H1 (cell line): ENCODE results near the gene ARHGAP11B.
"Not testable (repeated sequence)": the region's sequence is repeated elsewhere in the genome, so short reads cannot be mapped to it uniquely, and the experiment has no call there.

Source experiments
- CTCF ChIA-PET: fragments of 300-600 bp; sonication (Branson Sonifier 250); formaldehyde crosslinking; loops from one replicate; lab custom pipeline; 2021; ENCODE audit not compliant: partially characterized antibody; lab: Charles Lee
- POLR2A ChIA-PET: fragments of 300-600 bp; sonication (Branson Sonifier 250); formaldehyde crosslinking; loops from one replicate; lab custom pipeline; 2021; ENCODE audit warnings: inconsistent platforms; ENCODE audit not compliant: partially characterized antibody; lab: Charles Lee
- DNase-seq, 2 experiments: peaks; one replicate each; pipeline versions ENCODE4 v3.0.0 to v3.0.0-alpha.2; 2010 to 2022; ENCODE audit warnings: low spot score in 2 of 2, low read depth in 1 of 2, mixed read lengths in 1 of 2
- FAIRE-seq: peaks from 2 replicates; lab custom pipeline; 2011; peaks lifted over from hg19 to GRCh38; lab: Jason Lieb, UNC
- H2AFZ ChIP-seq: 2 replicates; pipeline ENCODE4 v1.8.1; 2012; ENCODE audit warnings: low read length, inconsistent platforms
- H2AK5ac ChIP-seq: 2 replicates; pipeline ENCODE4 v1.6.1; 2013; ENCODE audit warnings: low read depth, low read length
- H2BK120ac ChIP-seq: replicated peaks from 2 replicates; pipeline ENCODE3; 2013; ENCODE audit warnings: low read depth, low read length, inconsistent platforms
- H2BK12ac ChIP-seq: 2 replicates; pipeline ENCODE4 v1.6.1; 2013; ENCODE audit warnings: low read depth, low read length
- H2BK15ac ChIP-seq: 2 replicates; pipeline ENCODE4 v1.6.1; 2013; ENCODE audit warnings: low read length
- H2BK20ac ChIP-seq: 2 replicates; pipeline ENCODE4 v1.6.1; 2013; ENCODE audit warnings: low read length
- H2BK5ac ChIP-seq: 2 replicates; pipeline ENCODE4 v1.6.1; 2013; ENCODE audit warnings: low read depth, low read length
- H3K14ac ChIP-seq: 2 replicates; pipeline ENCODE4 v1.6.1; 2013; ENCODE audit warnings: inconsistent platforms; ENCODE audit not compliant: insufficient read length
- H3K18ac ChIP-seq: 2 replicates; pipeline ENCODE4 v1.6.1; 2013; ENCODE audit warnings: low read length; ENCODE audit errors: extremely low read depth
- H3K23ac ChIP-seq: 2 replicates; pipeline ENCODE4 v1.6.1; 2013; ENCODE audit warnings: inconsistent platforms; ENCODE audit not compliant: insufficient read length
- H3K23me2 ChIP-seq: 2 replicates; pipeline ENCODE4 v1.6.1; 2013; ENCODE audit warnings: low read depth, low read length
- H3K27ac ChIP-seq: 2 replicates; pipeline ENCODE4 v1.6.1; 2011; ENCODE audit warnings: low read depth, low read length, inconsistent platforms
- H3K27me3 ChIP-seq, 4 experiments: replicated peaks in 1 of 4; 1 replicate in 1 of 4; 2 replicates in 3 of 4; pipeline versions ENCODE4 v1.6.1 to v1.8.1; 2011 to 2013; ENCODE audit warnings: low read length in 3 of 4, mild to moderate bottlenecking in 3 of 4, inconsistent platforms in 2 of 4, mixed read lengths in 2 of 4, moderate library complexity in 1 of 4; ENCODE audit not compliant: control insufficient read depth in 3 of 4, insufficient read depth in 3 of 4; ENCODE audit errors: extremely low read depth in 1 of 4
- H3K36me3 ChIP-seq, 4 experiments: 2 replicates each; pipeline versions ENCODE4 v1.6.1 to v1.8.1; 2011 to 2013; ENCODE audit warnings: mild to moderate bottlenecking in 4 of 4, low read length in 3 of 4, moderate library complexity in 2 of 4, control low read depth in 1 of 4, inconsistent platforms in 1 of 4; ENCODE audit not compliant: insufficient read depth in 4 of 4, control insufficient read depth in 2 of 4
- H3K4ac ChIP-seq: replicated peaks from 2 replicates; pipeline ENCODE3; 2013; ENCODE audit warnings: low read length, low read depth, mixed read lengths, inconsistent platforms; ENCODE audit not compliant: insufficient read length
- H3K4me1 ChIP-seq, 4 experiments: replicated peaks in 1 of 4; 1 replicate in 1 of 4; 2 replicates in 3 of 4; pipeline versions ENCODE4 v1.6.1 to v1.8.1; 2011 to 2013; ENCODE audit warnings: low read length in 3 of 4, inconsistent platforms in 2 of 4, mixed read lengths in 1 of 4; ENCODE audit not compliant: insufficient read depth in 4 of 4, control insufficient read depth in 3 of 4
- H3K4me2 ChIP-seq, 2 experiments: 2 replicates each; pipeline versions ENCODE4 v1.6.1 to v1.8.1; 2011 to 2013; ENCODE audit warnings: low read depth in 2 of 2, low read length in 2 of 2, control low read depth in 1 of 2, inconsistent platforms in 1 of 2, mild to moderate bottlenecking in 1 of 2; ENCODE audit not compliant: insufficient read depth in 1 of 2
- H3K4me3 ChIP-seq, 4 experiments: fragments of 200-600, 300-600 bp in 1 of 4; sonication (generic), shearing (Covaris generic), sonication (Bioruptor Twin) in 1 of 4; 2 replicates each; pipeline versions ENCODE4 v1.5.1 to v1.8.1; 2011 to 2016; ENCODE audit warnings: low read length in 4 of 4, low read depth in 3 of 4, control low read depth in 2 of 4, inconsistent platforms in 2 of 4, mild to moderate bottlenecking in 2 of 4, mixed read lengths in 1 of 4, moderate library complexity in 1 of 4; ENCODE audit not compliant: insufficient read depth in 2 of 4; ENCODE audit errors: extremely low read depth in 1 of 4
- H3K56ac ChIP-seq: replicated peaks from 2 replicates; pipeline ENCODE3; 2013; ENCODE audit warnings: low read depth, mild to moderate bottlenecking, mixed read lengths, low read length, inconsistent platforms; ENCODE audit not compliant: insufficient read length
- H3K79me1 ChIP-seq: 2 replicates; pipeline ENCODE4 v1.6.1; 2013; ENCODE audit warnings: low read depth, low read length, control low read depth
- H3K79me2 ChIP-seq, 2 experiments: 2 replicates each; pipeline versions ENCODE4 v1.6.1 to v1.8.1; 2012 to 2013; ENCODE audit warnings: low read length in 2 of 2, mild to moderate bottlenecking in 2 of 2, inconsistent platforms in 1 of 2; ENCODE audit not compliant: insufficient read depth in 2 of 2, control insufficient read depth in 1 of 2
- H3K9ac ChIP-seq, 4 experiments: replicated peaks in 1 of 4; 1 replicate in 1 of 4; 2 replicates in 3 of 4; pipeline versions ENCODE4 v1.6.1 to v1.8.1; 2011 to 2013; ENCODE audit warnings: low read depth in 3 of 4, low read length in 3 of 4, control low read depth in 2 of 4, mild to moderate bottlenecking in 2 of 4, moderate library complexity in 2 of 4, inconsistent platforms in 1 of 4; ENCODE audit errors: extremely low read depth in 1 of 4
- H3K9me3 ChIP-seq, 2 experiments: 2 replicates each; pipeline versions ENCODE4 v1.6.1 to v1.8.1; 2012 to 2013; ENCODE audit warnings: mild to moderate bottlenecking in 2 of 2, moderate library complexity in 2 of 2, control low read depth in 1 of 2, inconsistent platforms in 1 of 2, low read depth in 1 of 2, low read length in 1 of 2, mixed read lengths in 1 of 2; ENCODE audit not compliant: insufficient read depth in 2 of 2
- H4K20me1 ChIP-seq, 2 experiments: replicated peaks in 1 of 2; 2 replicates each; pipeline versions ENCODE3 to v1.8.1; 2011 to 2013; ENCODE audit warnings: inconsistent platforms in 2 of 2, low read length in 2 of 2, mild to moderate bottlenecking in 1 of 2; ENCODE audit not compliant: insufficient read depth in 2 of 2, control insufficient read depth in 1 of 2
- H4K5ac ChIP-seq: 2 replicates; pipeline ENCODE4 v1.6.1; 2013; ENCODE audit warnings: low read length, low read depth, mixed read lengths, inconsistent platforms; ENCODE audit not compliant: insufficient read length
- H4K8ac ChIP-seq: 2 replicates; pipeline ENCODE4 v1.8.0; 2013; ENCODE audit warnings: mild to moderate bottlenecking, moderate library complexity, low read length, inconsistent platforms; ENCODE audit not compliant: insufficient read depth; ENCODE audit errors: extremely low read depth
- H4K91ac ChIP-seq: replicated peaks from 2 replicates; pipeline ENCODE3; 2013; ENCODE audit warnings: low read length, mixed read lengths, inconsistent platforms; ENCODE audit not compliant: insufficient read length
- WGBS, 2 experiments: shearing (Covaris generic) in 1 of 2; methylation state at CpG; one replicate each; pipeline versions ENCODE4 v1.1.6 to v1.1.7; 2013 to 2015; ENCODE audit warnings: low lambda C conversion rate in 2 of 2, mixed read lengths in 2 of 2, inconsistent platforms in 1 of 2, low coverage in 1 of 2, missing lambda C conversion rate in 1 of 2; ENCODE audit not compliant: insufficient replicate concordance in 2 of 2, insufficient coverage in 1 of 2, insufficient read length in 1 of 2; ENCODE audit errors: extremely low coverage in 1 of 2, missing lambda C conversion rate in 1 of 2; 5-methylcytosine and 5-hydroxymethylcytosine counted together

ARHGAP11B gene

GRCh38 chr15:30685709-30686285 is 59.9 kb downstream of the ARHGAP11B start:
- H3K4me1 ChIP-seq, H3K23me2 ChIP-seq, H2BK5ac ChIP-seq, H3K79me2 ChIP-seq, H3K4me2 ChIP-seq, H3K4ac ChIP-seq, H4K20me1 ChIP-seq, H2BK120ac ChIP-seq, H2AFZ ChIP-seq, H3K4me3 ChIP-seq, H4K8ac ChIP-seq, H3K18ac ChIP-seq, H3K27ac ChIP-seq, H3K56ac ChIP-seq, CTCF ChIA-PET, H2BK15ac ChIP-seq, H3K79me1 ChIP-seq, H2BK20ac ChIP-seq, H2AK5ac ChIP-seq, H3K9ac ChIP-seq, H3K9me3 ChIP-seq, DNase-seq, FAIRE-seq, H4K5ac ChIP-seq, H4K91ac ChIP-seq, H3K27me3 ChIP-seq, H3K14ac ChIP-seq, H2BK12ac ChIP-seq, H3K23ac ChIP-seq, H3K36me3 ChIP-seq: not testable (repeated sequence)
- 90% methylated on average over 6 of the region's 6 CpGs; no CpG with 5 or more reads in 1 of the 2 experiments for WGBS, 2 experiments
- POLR2A ChIA-PET, result interaction anchor here (0.6 kb wide), 1 partner anchor 402 kb away, joined by 3 read pairs; no protein-coding TSS in a partner anchor

- POLR2A ChIA-PET, H2BK120ac ChIP-seq, H3K23ac ChIP-seq, H3K4ac ChIP-seq, H4K91ac ChIP-seq, H2BK15ac ChIP-seq, H4K20me1 ChIP-seq, H4K8ac ChIP-seq, CTCF ChIA-PET, H3K27ac ChIP-seq, H2AK5ac ChIP-seq, H3K4me1 ChIP-seq, H3K79me1 ChIP-seq, H3K23me2 ChIP-seq, H2BK12ac ChIP-seq, H3K27me3 ChIP-seq, H3K4me3 ChIP-seq, DNase-seq, H3K9ac ChIP-seq, H2AFZ ChIP-seq, H3K4me2 ChIP-seq, H4K5ac ChIP-seq, H3K18ac ChIP-seq, H3K9me3 ChIP-seq, H3K36me3 ChIP-seq, H2BK5ac ChIP-seq, H2BK20ac ChIP-seq, H3K56ac ChIP-seq, FAIRE-seq, H3K79me2 ChIP-seq, H3K14ac ChIP-seq: not testable (repeated sequence)
- 88% methylated on average over 2 of the region's 2 CpGs; no CpG with 5 or more reads in 1 of the 2 experiments for WGBS, 2 experiments
These were observed 60.7 kb downstream of the ARHGAP11B start for GRCh38 chr15:30686651-30687050.
